ENCODE data around the gene SLC16A2.

The SLC16A2 gene

GRCh38 chrX:74382613-74383012 lies 38.7 kb upstream of the SLC16A2 start:
- H3K27me3 ChIP-seq (ENCODE audit: insufficient read depth, poor library complexity, severe bottlenecking) = peaks cover 5% of the 10 kb centered on the region
- no peak overlapping the region for H3K27ac ChIP-seq (replicated peaks)
- DNase-seq (ENCODE audit: low read depth in 1 of 2, low spot score in 1 of 2) = peak; percentile 11 to 70
- no peak overlapping the region for H3K4me3 ChIP-seq (replicated peaks; ENCODE audit: insufficient read depth, low read length)
- TF ChIP-seq SPI1 (IDR thresholded peaks at IDR 0.05; ENCODE audit: borderline replicate concordance, low read depth) (no peak), GABPA (IDR thresholded peaks at IDR 0.05; ENCODE audit: low read depth) (no peak), REST (IDR thresholded peaks at IDR 0.05; ENCODE audit: insufficient replicate concordance, low read depth) (no peak), CTCF (IDR thresholded peaks at IDR 0.05; ENCODE audit: insufficient read depth, low read length) (peak; percentile 48), POLR2AphosphoS5 (IDR thresholded peaks at IDR 0.05; ENCODE audit: low read depth) (no peak)

GRCh38 chrX:74383611-74384010 lies 37.7 kb upstream of the SLC16A2 start:
- Histone ChIP-seq H3K4me3 (replicated peaks; ENCODE audit: insufficient read depth, low read length) (no peak overlapping the region), H3K27ac (replicated peaks) (no peak overlapping the region), H3K27me3 (ENCODE audit: insufficient read depth, poor library complexity, severe bottlenecking) (peaks cover 5% of the 10 kb centered on the region)
- DNase-seq (ENCODE audit: low read depth in 1 of 2, low spot score in 1 of 2) = peak in 1 of 2 experiments; percentile 28
- TF ChIP-seq REST (IDR thresholded peaks at IDR 0.05; ENCODE audit: insufficient replicate concordance, low read depth) (no peak), POLR2AphosphoS5 (IDR thresholded peaks at IDR 0.05; ENCODE audit: low read depth) (no peak), GABPA (IDR thresholded peaks at IDR 0.05; ENCODE audit: low read depth) (no peak), CTCF (IDR thresholded peaks at IDR 0.05; ENCODE audit: insufficient read depth, low read length) (peak; percentile 29)

GRCh38 chrX:74389016-74389722 lies 32.1 kb upstream of the SLC16A2 start:
- no peak overlapping the region for H3K4me3 ChIP-seq (replicated peaks; ENCODE audit: insufficient read depth, low read length)
- peaks cover 5% of the 10 kb centered on the region for H3K27me3 ChIP-seq (ENCODE audit: insufficient read depth, poor library complexity, severe bottlenecking)
- no peak overlapping the region for H3K27ac ChIP-seq (replicated peaks)
- DNase-seq (ENCODE audit: low read depth in 1 of 2, low spot score in 1 of 2) = no peak
- TF ChIP-seq REST (IDR thresholded peaks at IDR 0.05; ENCODE audit: insufficient replicate concordance, low read depth) (no peak), GABPA (IDR thresholded peaks at IDR 0.05; ENCODE audit: low read depth) (no peak), CTCF (IDR thresholded peaks at IDR 0.05; ENCODE audit: insufficient read depth, low read length) (no peak), POLR2AphosphoS5 (IDR thresholded peaks at IDR 0.05; ENCODE audit: low read depth) (no peak), SPI1 (IDR thresholded peaks at IDR 0.05; ENCODE audit: borderline replicate concordance, low read depth) (no peak)

Measured in HL-60 (cell line).